ENCODE data around the gene SLC17A9. TPM values are rescaled to one million over a fixed set of nuclear protein-coding genes. Genes with fewer than 3 reads are reported as not detected.

SLC17A9 gene
- total and polyA plus RNA-seq, 2 donors (not counting 1 experiment from before 2014, with no cell fraction given), result 33.0 to 141 TPM

DNA sequence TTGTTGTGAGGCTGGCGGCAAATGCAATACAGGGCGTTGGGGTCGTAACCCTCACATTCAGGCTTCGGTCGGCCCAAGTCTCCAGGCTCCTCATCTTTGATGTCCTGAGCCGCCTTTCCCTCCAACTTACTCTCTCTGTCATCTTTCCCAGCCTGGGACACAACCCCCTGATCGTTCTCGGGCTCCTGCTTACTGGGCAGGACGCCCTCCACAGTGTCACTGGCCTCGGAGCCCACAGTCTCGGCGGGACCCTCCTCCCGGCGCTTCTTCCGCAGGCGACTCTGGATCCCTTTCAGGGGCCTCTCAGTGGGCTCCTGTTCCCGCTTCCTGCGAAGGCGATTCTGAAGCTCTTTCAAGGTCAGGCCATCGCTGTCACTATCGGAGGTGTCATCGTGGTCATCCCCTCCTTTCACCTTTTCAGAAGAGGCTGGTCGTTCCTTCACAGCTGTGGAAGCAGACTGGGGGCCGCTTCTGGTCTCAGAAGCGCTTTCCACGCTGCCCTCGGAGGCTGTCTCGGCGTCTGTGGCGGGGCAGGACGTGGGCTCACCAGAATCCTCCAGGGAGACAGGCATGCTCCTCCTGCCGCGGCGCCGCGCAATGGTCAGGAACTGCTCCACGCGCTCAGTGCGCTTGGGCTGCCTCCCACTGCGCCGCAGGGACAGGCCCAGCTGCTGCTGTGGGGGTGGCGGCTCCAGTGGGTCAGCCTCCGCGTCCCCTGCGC lies 41.6 kb upstream of the SLC17A9 start:
- Histone ChIP-seq H3K79me2 (ENCODE audit: control insufficient read depth, insufficient read depth, low read length) (peaks cover 99% of the 10 kb centered on the region), H3K4me2 (replicated peaks; ENCODE audit: low read depth, low read length, poor library complexity, severe bottlenecking) (no peak overlapping the region), H3K27me3 (replicated peaks in 1 of 4; ENCODE audit: control extremely low read depth in 1 of 4, control insufficient read depth in 3 of 4, insufficient read depth in 4 of 4, low read length in 3 of 4) (no peaks in the 10 kb centered on the region), H3K27ac (ENCODE audit: low read length in 2 of 2) (no peak overlapping the region), H3K9ac (ENCODE audit: low read length) (no peak overlapping the region), H3K9me3 (ENCODE audit: control extremely low read depth in 1 of 3, control insufficient read depth in 2 of 3, insufficient read depth in 1 of 3, low read length in 2 of 3) (no peaks in the 10 kb centered on the region), H3K4me1 (ENCODE audit: control insufficient read depth in 2 of 2, insufficient read depth in 2 of 2, low read length in 2 of 2) (peaks cover 4 to 6% of the 10 kb centered on the region in 2 donors), H3K4me3 (ENCODE audit: control extremely low read depth in 1 of 5, extremely low read depth in 1 of 5, insufficient read depth in 1 of 5, low read depth in 2 of 5, low read length in 4 of 5) (no peak overlapping the region), H3K36me3 (replicated peaks in 1 of 2; ENCODE audit: control extremely low read depth in 1 of 2, control insufficient read depth in 1 of 2, extremely low read depth in 1 of 2, insufficient read depth in 2 of 2, low read length in 1 of 2) (peaks cover 9 to 84% of the 10 kb centered on the region in 2 experiments), H2AFZ (ENCODE audit: insufficient read depth, low read depth, low read length, poor library complexity, severe bottlenecking) (no peak overlapping the region), H4K20me1 (ENCODE audit: control insufficient read depth, insufficient read depth, low read length, poor library complexity, severe bottlenecking) (peaks cover 100% of the 10 kb centered on the region)
- H3K4me3 Mint-ChIP-seq, result no peak overlapping the region
- H3K27me3 Mint-ChIP-seq, result no peaks in the 10 kb centered on the region
- H3K4me1 Mint-ChIP-seq, result peaks cover 16% of the 10 kb centered on the region
- CTCF ChIA-PET, result interaction anchor here (1.4 to 1.5 kb wide), 2 partner anchors 12 to 13 kb away, joined by 3 read pairs; no protein-coding TSS in a partner anchor
- TF ChIP-seq, protein P1, sequence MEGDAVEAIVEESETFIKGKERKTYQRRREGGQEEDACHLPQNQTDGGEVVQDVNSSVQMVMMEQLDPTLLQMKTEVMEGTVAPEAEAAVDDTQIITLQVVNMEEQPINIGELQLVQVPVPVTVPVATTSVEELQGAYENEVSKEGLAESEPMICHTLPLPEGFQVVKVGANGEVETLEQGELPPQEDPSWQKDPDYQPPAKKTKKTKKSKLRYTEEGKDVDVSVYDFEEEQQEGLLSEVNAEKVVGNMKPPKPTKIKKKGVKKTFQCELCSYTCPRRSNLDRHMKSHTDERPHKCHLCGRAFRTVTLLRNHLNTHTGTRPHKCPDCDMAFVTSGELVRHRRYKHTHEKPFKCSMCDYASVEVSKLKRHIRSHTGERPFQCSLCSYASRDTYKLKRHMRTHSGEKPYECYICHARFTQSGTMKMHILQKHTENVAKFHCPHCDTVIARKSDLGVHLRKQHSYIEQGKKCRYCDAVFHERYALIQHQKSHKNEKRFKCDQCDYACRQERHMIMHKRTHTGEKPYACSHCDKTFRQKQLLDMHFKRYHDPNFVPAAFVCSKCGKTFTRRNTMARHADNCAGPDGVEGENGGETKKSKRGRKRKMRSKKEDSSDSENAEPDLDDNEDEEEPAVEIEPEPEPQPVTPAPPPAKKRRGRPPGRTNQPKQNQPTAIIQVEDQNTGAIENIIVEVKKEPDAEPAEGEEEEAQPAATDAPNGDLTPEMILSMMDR (IDR thresholded peaks at IDR 0.05), result no peak
- TF ChIP-seq EZH2 (IDR thresholded peaks at IDR 0.05; ENCODE audit: borderline replicate concordance, insufficient read depth, low read depth, low read length, poor library complexity, severe bottlenecking), result no peak
- intact Hi-C loops (cut with micrococcal nuclease), result no loop called here
- DNase-seq (no peak), ATAC-seq (ENCODE audit: low read depth) (no peak)
- no peak overlapping the region for H3K27ac Mint-ChIP-seq
- no peaks in the 10 kb centered on the region for H3K9me3 Mint-ChIP-seq (ENCODE audit: insufficient read depth)
- 96% methylated on average over 45 of the region's 45 CpGs for WGBS (ENCODE audit: insufficient coverage)
- POLR2A ChIA-PET, result no interaction called here

DNA sequence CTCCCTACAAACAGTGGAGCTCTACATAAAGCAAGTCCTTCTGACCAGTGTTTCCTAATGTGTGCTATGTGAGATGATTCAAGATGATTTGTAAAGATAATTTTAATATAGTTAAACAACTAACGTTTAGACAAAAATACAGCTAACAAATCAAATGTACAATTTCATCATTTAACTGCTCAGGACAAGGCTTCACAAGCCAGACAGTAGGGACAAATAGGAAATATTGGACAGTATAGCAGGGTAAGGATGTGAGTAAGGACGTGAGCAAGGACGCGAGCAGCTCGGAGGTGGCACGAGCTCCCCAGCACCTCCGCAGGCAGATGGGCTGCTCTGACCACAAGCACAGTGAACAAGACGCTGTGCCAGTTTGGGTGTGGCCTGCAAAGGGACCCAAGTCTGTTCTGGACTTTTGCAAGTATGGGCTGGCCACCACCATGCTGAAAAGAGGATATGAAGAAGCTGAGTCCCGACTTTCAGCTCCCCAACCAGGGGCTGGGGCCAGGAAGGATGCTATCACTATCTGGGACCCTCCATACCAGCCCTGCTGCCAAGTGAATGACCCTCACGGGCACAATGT lies 40.7 kb upstream of the SLC17A9 start:
- CTCF ChIA-PET, result interaction anchor here (0.6 to 1.5 kb wide), 5 partner anchors 13 to 417 kb away, joined by 3 to 4 read pairs (median 3); no protein-coding TSS in a partner anchor
- Histone ChIP-seq H3K36me3 (replicated peaks in 1 of 2; ENCODE audit: control extremely low read depth in 1 of 2, control insufficient read depth in 1 of 2, extremely low read depth in 1 of 2, insufficient read depth in 2 of 2, low read length in 1 of 2) (peaks cover 9 to 76% of the 10 kb centered on the region in 2 experiments), H3K9me3 (ENCODE audit: control extremely low read depth in 1 of 3, control insufficient read depth in 2 of 3, insufficient read depth in 1 of 3, low read length in 2 of 3) (no peaks in the 10 kb centered on the region), H3K4me1 (ENCODE audit: control insufficient read depth in 2 of 2, insufficient read depth in 2 of 2, low read length in 2 of 2) (peaks cover 8 to 10% of the 10 kb centered on the region in 2 donors), H3K9ac (ENCODE audit: low read length) (no peak overlapping the region), H3K27ac (ENCODE audit: low read length in 2 of 2) (no peak overlapping the region), H2AFZ (ENCODE audit: insufficient read depth, low read depth, low read length, poor library complexity, severe bottlenecking) (no peak overlapping the region), H3K4me2 (replicated peaks; ENCODE audit: low read depth, low read length, poor library complexity, severe bottlenecking) (no peak overlapping the region), H3K79me2 (ENCODE audit: control insufficient read depth, insufficient read depth, low read length) (peaks cover 99% of the 10 kb centered on the region), H3K27me3 (replicated peaks in 1 of 4; ENCODE audit: control extremely low read depth in 1 of 4, control insufficient read depth in 3 of 4, insufficient read depth in 4 of 4, low read length in 3 of 4) (no peaks in the 10 kb centered on the region), H4K20me1 (ENCODE audit: control insufficient read depth, insufficient read depth, low read length, poor library complexity, severe bottlenecking) (peaks cover 99% of the 10 kb centered on the region), H3K4me3 (ENCODE audit: control extremely low read depth in 1 of 5, extremely low read depth in 1 of 5, insufficient read depth in 1 of 5, low read depth in 2 of 5, low read length in 4 of 5) (no peak overlapping the region)
- H3K9me3 Mint-ChIP-seq (ENCODE audit: insufficient read depth), result no peaks in the 10 kb centered on the region
- WGBS (ENCODE audit: insufficient coverage), result 97% methylated on average over 8 of the region's 10 CpGs
- no peak overlapping the region for H3K4me3 Mint-ChIP-seq
- peaks cover 23% of the 10 kb centered on the region for H3K4me1 Mint-ChIP-seq
- no peak overlapping the region for H3K27ac Mint-ChIP-seq
- TF ChIP-seq EZH2 (IDR thresholded peaks at IDR 0.05; ENCODE audit: borderline replicate concordance, insufficient read depth, low read depth, low read length, poor library complexity, severe bottlenecking), result no peak
- TF ChIP-seq, protein P1 (IDR thresholded peaks at IDR 0.05), result no peak
- POLR2A ChIA-PET, result no interaction called here
- no peaks in the 10 kb centered on the region for H3K27me3 Mint-ChIP-seq
- intact Hi-C loops (cut with micrococcal nuclease), result no loop called here
- ATAC-seq (ENCODE audit: low read depth) (no peak), DNase-seq (no peak)

Measured in B cell (primary cell).